Measurements from ENCODE around the gene TAS2R40.

TAS2R40 gene

DNA sequence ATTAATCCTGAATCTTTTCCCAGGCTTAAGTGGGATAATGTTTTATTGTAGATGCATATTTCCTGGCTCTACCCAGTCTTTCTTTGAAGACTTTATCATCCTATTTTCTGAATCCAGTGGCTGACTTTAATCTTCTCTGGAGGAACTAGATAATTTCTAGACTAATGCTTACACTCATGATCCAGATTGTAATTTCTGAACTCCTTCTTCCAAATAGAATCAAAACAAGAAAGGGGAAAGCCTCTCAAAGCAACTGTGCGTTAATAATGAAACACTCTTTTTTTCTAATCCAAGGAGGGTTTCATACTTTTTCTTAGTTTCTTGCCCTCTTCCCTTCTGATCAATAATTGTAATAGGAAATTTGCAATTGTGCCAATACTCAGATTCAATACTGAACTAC is 49.4 kb downstream of the TAS2R40 start:
- Histone ChIP-seq H3K9me3 (no peaks in the 10 kb centered on the region), H3K27ac (no peak overlapping the region), H3K27me3 (no peaks in the 10 kb centered on the region), H3K4me3 (ENCODE audit: low read depth in 1 of 2, low read length in 1 of 2) (no peak overlapping the region), H3K36me3 (peaks cover 34% of the 10 kb centered on the region), H3K4me1 (ENCODE audit: control insufficient read depth in 1 of 2, insufficient read depth in 1 of 2, low read depth in 1 of 2, low read length in 1 of 2) (no peaks in the 10 kb centered on the region)
- TF ChIP-seq, protein P1, sequence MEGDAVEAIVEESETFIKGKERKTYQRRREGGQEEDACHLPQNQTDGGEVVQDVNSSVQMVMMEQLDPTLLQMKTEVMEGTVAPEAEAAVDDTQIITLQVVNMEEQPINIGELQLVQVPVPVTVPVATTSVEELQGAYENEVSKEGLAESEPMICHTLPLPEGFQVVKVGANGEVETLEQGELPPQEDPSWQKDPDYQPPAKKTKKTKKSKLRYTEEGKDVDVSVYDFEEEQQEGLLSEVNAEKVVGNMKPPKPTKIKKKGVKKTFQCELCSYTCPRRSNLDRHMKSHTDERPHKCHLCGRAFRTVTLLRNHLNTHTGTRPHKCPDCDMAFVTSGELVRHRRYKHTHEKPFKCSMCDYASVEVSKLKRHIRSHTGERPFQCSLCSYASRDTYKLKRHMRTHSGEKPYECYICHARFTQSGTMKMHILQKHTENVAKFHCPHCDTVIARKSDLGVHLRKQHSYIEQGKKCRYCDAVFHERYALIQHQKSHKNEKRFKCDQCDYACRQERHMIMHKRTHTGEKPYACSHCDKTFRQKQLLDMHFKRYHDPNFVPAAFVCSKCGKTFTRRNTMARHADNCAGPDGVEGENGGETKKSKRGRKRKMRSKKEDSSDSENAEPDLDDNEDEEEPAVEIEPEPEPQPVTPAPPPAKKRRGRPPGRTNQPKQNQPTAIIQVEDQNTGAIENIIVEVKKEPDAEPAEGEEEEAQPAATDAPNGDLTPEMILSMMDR (IDR thresholded peaks at IDR 0.05): no peak
